Endothelial cell (in vitro differentiated cells): ENCODE measurements around the gene TMEM271. TPM values are rescaled to one million over a fixed set of nuclear protein-coding genes. Genes with fewer than 3 reads are reported as not detected.
"Not testable (repeated sequence)": the region's sequence is repeated elsewhere in the genome, so short reads cannot be mapped to it uniquely, and the experiment has no call there.

Source experiments
- DNase-seq: peaks from one replicate; pipeline ENCODE4 v3.0.0; 2021; ENCODE audit warnings: low spot score
- H3K27ac Mint-ChIP-seq: one replicate; pipeline ENCODE4 v1.8.0; 2021; ENCODE audit warnings: mixed read lengths, inconsistent platforms; ENCODE audit not compliant: unreplicated experiment
- H3K27me3 Mint-ChIP-seq: one replicate; pipeline ENCODE4 v1.8.0; 2021; ENCODE audit warnings: mild to moderate bottlenecking, moderate library complexity, mixed read lengths, inconsistent platforms; ENCODE audit not compliant: unreplicated experiment
- H3K36me3 Mint-ChIP-seq: one replicate; pipeline ENCODE4 v1.8.0; 2021; ENCODE audit warnings: mild to moderate bottlenecking, low read depth, mixed read lengths, inconsistent platforms; ENCODE audit not compliant: unreplicated experiment
- H3K4me1 Mint-ChIP-seq: one replicate; pipeline ENCODE4 v1.8.0; 2021; ENCODE audit warnings: mild to moderate bottlenecking, mixed read lengths, inconsistent platforms; ENCODE audit not compliant: unreplicated experiment
- H3K4me3 Mint-ChIP-seq: one replicate; pipeline ENCODE4 v1.8.0; 2021; ENCODE audit warnings: mild to moderate bottlenecking, mixed read lengths, inconsistent platforms; ENCODE audit not compliant: unreplicated experiment
- H3K9me3 Mint-ChIP-seq: one replicate; pipeline ENCODE4 v1.8.0; 2021; ENCODE audit warnings: mixed read lengths, inconsistent platforms; ENCODE audit not compliant: unreplicated experiment
- CTCF ChIP-seq: fragments of 200-600 bp; sonication (generic); IDR thresholded peaks from one replicate; pipeline ENCODE4 v1.5.0; 2021; ENCODE audit warnings: antibody characterized with exemption; ENCODE audit not compliant: unreplicated experiment
- total RNA-seq: library from RNA; stranded (reverse); fragmentation: NEBNext Ultra II Directional; extraction: Animal tissue kit (Norgen Biotek cat#: 25700); gene quantifications from one replicate; pipeline ENCODE4 v1.2.1, GENCODE V29; 2021; ENCODE audit not compliant: unreplicated experiment

TMEM271 gene
- total RNA-seq, 1 donor from 2014 or later: not detected

- Mint-ChIP-seq H3K4me3 (no peak overlapping the region), H3K27me3 (peaks cover 15% of the 10 kb centered on the region), H3K27ac (no peak overlapping the region), H3K4me1 (no peaks in the 10 kb centered on the region), H3K9me3 (peaks cover 6% of the 10 kb centered on the region), H3K36me3 (peaks cover 13% of the 10 kb centered on the region)
- DNase-seq: no peak
- TF ChIP-seq CTCF: no peak
These were observed 9.4 kb downstream of the TMEM271 start for GRCh38 chr4:566508-567295.

- peaks cover 8% of the 10 kb centered on the region for H3K36me3 Mint-ChIP-seq
- H3K9me3 Mint-ChIP-seq: peaks cover 6% of the 10 kb centered on the region
- H3K27ac Mint-ChIP-seq: peak overlapping the region; percentile 68
- no peak for DNase-seq
- H3K4me1 Mint-ChIP-seq: no peaks in the 10 kb centered on the region
- peak overlapping the region; percentile 78 for H3K4me3 Mint-ChIP-seq
- H3K27me3 Mint-ChIP-seq: peaks cover 9% of the 10 kb centered on the region
- no peak for TF ChIP-seq CTCF
These were observed 10.1 kb downstream of the TMEM271 start for GRCh38 chr4:566035-566434.

GRCh38 chr4:565614-566013, 10.5 kb downstream of the TMEM271 start:
- not testable (repeated sequence) for H3K27me3 Mint-ChIP-seq, DNase-seq, H3K4me1 Mint-ChIP-seq, H3K9me3 Mint-ChIP-seq, H3K36me3 Mint-ChIP-seq
- peak overlapping the region; percentile 78 for H3K4me3 Mint-ChIP-seq
- H3K27ac Mint-ChIP-seq: peak overlapping the region; percentile 68

- not testable (repeated sequence) for H3K4me3 Mint-ChIP-seq, H3K27ac Mint-ChIP-seq, H3K27me3 Mint-ChIP-seq, H3K36me3 Mint-ChIP-seq, DNase-seq, H3K4me1 Mint-ChIP-seq, H3K9me3 Mint-ChIP-seq
These were observed 13.6 kb downstream of the TMEM271 start for GRCh38 chr4:562458-562857.

GRCh38 chr4:561426-561825, 14.7 kb downstream of the TMEM271 start:
- Mint-ChIP-seq H3K36me3 (peaks cover 8% of the 10 kb centered on the region), H3K27ac (no peak overlapping the region), H3K9me3 (peaks cover 6% of the 10 kb centered on the region), H3K27me3 (peaks cover 5% of the 10 kb centered on the region), H3K4me1 (no peaks in the 10 kb centered on the region), H3K4me3 (no peak overlapping the region)
- TF ChIP-seq CTCF: no peak
- DNase-seq: no peak

- H3K9me3 Mint-ChIP-seq: peaks cover 6% of the 10 kb centered on the region
- H3K36me3 Mint-ChIP-seq: peaks cover 6% of the 10 kb centered on the region
These were observed 15.3 kb downstream of the TMEM271 start for GRCh38 chr4:560731-561291.

More at GRCh38 chr4:560731-561291, 15.3 kb downstream of the TMEM271 start:
- H3K4me1 Mint-ChIP-seq: no peaks in the 10 kb centered on the region
- H3K4me3 Mint-ChIP-seq: no peak overlapping the region
- DNase-seq: no peak
- H3K27ac Mint-ChIP-seq: no peak overlapping the region
- peaks cover 5% of the 10 kb centered on the region for H3K27me3 Mint-ChIP-seq
- TF ChIP-seq CTCF: no peak
